ENCODE results near the gene PCYOX1L.

Gene PCYOX1L

DNA sequence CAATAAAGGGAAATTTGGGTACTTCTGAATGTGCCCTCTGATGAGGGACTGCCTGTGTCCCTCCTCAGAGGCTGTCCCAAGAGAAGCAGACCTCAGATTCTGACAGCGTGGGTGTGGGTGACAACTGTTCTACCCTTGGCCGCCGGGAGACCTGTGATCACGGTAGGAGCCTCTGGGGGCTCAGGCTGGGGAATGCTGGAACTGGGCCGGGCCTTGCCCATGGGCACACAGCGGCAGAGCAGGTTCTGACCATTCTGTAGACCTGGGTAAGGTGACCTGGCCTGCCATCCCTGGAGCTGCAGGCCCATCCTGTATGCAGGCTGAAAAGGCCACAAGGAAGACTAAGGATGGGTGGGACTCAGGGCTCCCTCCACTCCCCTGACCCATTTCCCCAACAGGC lies 42.1 kb upstream of the PCYOX1L start:
- no peak for DNase-seq (ENCODE audit: low read depth)
- no peak overlapping the region for H3K4me3 ChIP-seq (replicated peaks; ENCODE audit: low read depth, low read length)
- TF ChIP-seq, protein P1, sequence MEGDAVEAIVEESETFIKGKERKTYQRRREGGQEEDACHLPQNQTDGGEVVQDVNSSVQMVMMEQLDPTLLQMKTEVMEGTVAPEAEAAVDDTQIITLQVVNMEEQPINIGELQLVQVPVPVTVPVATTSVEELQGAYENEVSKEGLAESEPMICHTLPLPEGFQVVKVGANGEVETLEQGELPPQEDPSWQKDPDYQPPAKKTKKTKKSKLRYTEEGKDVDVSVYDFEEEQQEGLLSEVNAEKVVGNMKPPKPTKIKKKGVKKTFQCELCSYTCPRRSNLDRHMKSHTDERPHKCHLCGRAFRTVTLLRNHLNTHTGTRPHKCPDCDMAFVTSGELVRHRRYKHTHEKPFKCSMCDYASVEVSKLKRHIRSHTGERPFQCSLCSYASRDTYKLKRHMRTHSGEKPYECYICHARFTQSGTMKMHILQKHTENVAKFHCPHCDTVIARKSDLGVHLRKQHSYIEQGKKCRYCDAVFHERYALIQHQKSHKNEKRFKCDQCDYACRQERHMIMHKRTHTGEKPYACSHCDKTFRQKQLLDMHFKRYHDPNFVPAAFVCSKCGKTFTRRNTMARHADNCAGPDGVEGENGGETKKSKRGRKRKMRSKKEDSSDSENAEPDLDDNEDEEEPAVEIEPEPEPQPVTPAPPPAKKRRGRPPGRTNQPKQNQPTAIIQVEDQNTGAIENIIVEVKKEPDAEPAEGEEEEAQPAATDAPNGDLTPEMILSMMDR (IDR thresholded peaks at IDR 0.05; ENCODE audit: low read length, missing control alignments) = no peak

DNA sequence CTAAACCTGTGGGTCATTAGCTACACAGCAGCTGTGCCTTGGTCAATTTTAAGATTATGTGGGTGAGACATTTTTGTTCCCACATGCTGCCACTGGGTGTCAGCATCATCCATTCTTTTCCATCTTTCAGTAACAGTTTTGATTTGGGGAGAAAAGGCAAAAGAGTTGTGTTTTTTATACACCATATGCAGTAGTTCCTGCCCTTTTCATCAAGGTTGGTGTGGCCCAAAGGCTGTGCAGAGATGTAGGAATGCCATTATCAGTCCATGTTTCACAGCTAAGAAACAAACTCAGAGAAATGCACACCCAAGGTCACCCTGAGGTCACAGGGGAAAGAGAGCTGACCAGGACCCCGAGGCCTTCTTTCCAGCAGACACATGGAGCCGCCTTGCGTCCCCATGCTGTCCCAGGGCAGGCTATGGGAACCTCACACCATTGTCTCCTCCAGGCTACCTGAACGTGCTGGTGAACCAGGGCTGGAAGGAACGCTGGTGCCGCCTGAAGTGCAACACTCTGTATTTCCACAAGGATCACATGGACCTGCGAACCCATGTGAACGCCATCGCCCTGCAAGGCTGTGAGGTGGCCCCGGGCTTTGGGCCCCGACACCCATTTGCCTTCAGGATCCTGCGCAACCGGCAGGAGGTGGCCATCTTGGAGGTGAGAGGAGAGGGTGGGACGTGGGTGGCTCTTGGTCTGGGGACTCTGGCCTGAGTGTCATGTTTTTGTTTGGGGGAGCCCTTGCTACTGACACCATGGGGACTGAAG lies 40.4 kb upstream of the PCYOX1L start:
- DNase-seq (ENCODE audit: low read depth) = peak; percentile 72
- H3K4me3 ChIP-seq (replicated peaks; ENCODE audit: low read depth, low read length) = no peak overlapping the region
- TF ChIP-seq, protein P1 (IDR thresholded peaks at IDR 0.05; ENCODE audit: low read length, missing control alignments) = peak; percentile 70

DNA sequence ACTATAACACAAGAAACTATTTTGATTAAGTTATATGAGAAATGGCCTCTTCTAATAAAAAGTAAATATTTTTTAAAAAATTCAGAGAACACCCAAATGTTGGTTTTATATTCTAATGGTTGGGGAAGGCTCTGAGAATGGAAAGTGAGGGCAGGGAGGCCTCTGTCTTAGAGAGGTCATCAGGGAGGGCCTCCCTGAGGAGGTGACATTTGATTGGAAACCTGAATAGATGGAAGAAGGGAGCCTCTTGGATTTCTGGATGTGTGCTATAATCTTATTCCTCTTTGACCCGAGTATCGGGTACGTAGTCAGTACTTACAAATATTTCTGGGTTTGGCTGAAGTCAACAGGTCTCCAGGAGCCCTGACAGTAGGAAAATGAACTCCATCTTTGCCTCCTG lies 38.7 kb upstream of the PCYOX1L start:
- no peak for DNase-seq (ENCODE audit: low read depth)
- TF ChIP-seq, protein P1 (IDR thresholded peaks at IDR 0.05; ENCODE audit: low read length, missing control alignments) = no peak
- no peak overlapping the region for H3K4me3 ChIP-seq (replicated peaks; ENCODE audit: low read depth, low read length)

DNA sequence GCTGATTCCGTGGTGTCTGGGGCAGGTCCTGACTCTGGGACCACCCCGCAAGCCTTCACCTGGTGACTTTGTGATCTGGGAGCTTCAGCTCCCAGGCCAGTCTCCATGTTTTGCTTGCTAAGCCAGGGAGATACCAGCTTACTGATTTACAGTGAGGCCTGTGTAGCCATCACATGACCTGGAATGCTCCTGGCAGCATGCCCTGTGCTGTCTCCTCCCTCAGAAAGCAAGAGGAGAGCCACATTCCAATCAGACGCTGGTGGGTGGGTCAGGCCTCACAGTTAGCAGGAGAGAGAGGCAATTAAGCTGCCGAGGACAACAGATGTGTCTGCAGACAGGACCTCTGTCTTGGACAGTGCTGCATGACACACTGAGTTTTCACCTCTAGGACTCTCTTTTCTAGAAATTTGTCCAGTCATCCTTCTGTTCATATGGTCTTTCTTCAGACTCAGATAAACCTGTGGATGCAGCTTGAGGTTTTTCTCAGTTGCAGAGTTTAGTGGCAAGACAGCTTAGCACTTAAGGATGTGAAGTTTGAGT lies 37.0 kb upstream of the PCYOX1L start:
- DNase-seq (ENCODE audit: low read depth) = peak; percentile 97
- no peak overlapping the region for H3K4me3 ChIP-seq (replicated peaks; ENCODE audit: low read depth, low read length)
- TF ChIP-seq, protein P1 (IDR thresholded peaks at IDR 0.05; ENCODE audit: low read length, missing control alignments) = no peak

DNA sequence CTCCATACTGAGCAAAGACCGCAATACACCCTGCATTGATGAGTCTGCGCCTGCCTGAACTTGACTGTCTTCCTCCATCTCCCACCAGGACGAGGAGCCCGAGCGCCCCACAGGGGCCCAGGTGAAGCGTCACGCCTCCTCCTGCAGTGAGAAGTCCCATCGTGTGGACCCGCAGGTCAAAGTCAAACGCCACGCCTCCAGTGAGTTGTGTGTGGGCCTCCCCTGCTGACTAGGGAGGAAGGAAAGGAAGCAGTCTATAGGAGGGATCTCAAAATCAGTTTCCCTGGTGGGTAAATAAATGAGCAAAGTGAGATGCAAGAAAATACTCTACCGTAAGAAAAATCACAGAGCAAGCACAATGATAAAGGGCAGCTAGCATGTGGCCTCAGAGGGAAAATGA lies 35.3 kb upstream of the PCYOX1L start:
- DNase-seq (ENCODE audit: low read depth) = no peak
- H3K4me3 ChIP-seq (replicated peaks; ENCODE audit: low read depth, low read length) = no peak overlapping the region
- TF ChIP-seq, protein P1 (IDR thresholded peaks at IDR 0.05; ENCODE audit: low read length, missing control alignments) = no peak

DNA sequence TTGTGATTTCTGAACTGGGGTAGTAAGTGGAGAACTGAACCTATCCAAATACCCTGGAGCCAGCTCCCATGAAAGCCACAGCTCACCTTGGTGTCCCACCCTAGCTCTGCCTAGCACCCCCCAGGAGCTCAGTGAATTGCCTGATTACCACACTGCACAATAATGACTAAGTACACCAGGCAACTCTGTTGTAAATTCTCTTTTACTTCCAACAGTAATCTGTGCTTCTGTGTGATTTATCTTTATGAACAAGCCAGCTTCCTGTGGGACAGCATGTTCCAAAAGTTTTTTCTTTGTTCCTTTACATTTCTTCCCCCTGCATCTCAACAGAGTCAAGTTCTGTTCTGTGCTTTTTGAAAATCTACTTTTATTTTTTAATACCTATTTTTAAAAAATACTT lies 34.6 kb upstream of the PCYOX1L start:
- DNase-seq (ENCODE audit: low read depth) = peak; percentile 75
- H3K4me3 ChIP-seq (replicated peaks; ENCODE audit: low read depth, low read length) = no peak overlapping the region

More for the DNA sequence above, 34.6 kb upstream of the PCYOX1L start:
- TF ChIP-seq, protein P1 (IDR thresholded peaks at IDR 0.05; ENCODE audit: low read length, missing control alignments) = no peak
